ENCODE data around the gene CERK. TPM values are rescaled to one million over a fixed set of nuclear protein-coding genes. Genes with fewer than 3 reads are reported as not detected.
"Not testable (repeated sequence)": the region's sequence is repeated elsewhere in the genome, so short reads cannot be mapped to it uniquely, and the experiment has no call there.

The CERK gene
- total RNA-seq, 1 donor from 2014 or later, result 67.5 TPM

- no peak for DNase-seq (ENCODE audit: extremely low spot score, unreplicated experiment)
- H3K9me3 Mint-ChIP-seq, result peaks cover 6% of the 10 kb centered on the region
- H3K27ac Mint-ChIP-seq, result peak overlapping the region; percentile 39
- H3K36me3 Mint-ChIP-seq, result peaks cover 27% of the 10 kb centered on the region
- H3K27me3 Mint-ChIP-seq, result no peaks in the 10 kb centered on the region
- H3K4me3 Mint-ChIP-seq, result peak overlapping the region; percentile 53
- TF ChIP-seq CTCF (conservative IDR thresholded peaks at IDR 0.05), result no peak
- H3K4me1 Mint-ChIP-seq (ENCODE audit: unreplicated experiment), result peaks cover 29% of the 10 kb centered on the region
Measured at GRCh38 chr22:46638601-46639431, 99.2 kb downstream of the CERK start.

GRCh38 chr22:46637711-46638600 lies 100.1 kb downstream of the CERK start:
- H3K9me3 Mint-ChIP-seq, result peaks cover 2% of the 10 kb centered on the region
- H3K27me3 Mint-ChIP-seq, result no peaks in the 10 kb centered on the region
- H3K36me3 Mint-ChIP-seq, result peaks cover 21% of the 10 kb centered on the region
- H3K4me3 Mint-ChIP-seq, result no peak overlapping the region
- no peak for TF ChIP-seq CTCF (conservative IDR thresholded peaks at IDR 0.05)
- no peak for DNase-seq (ENCODE audit: extremely low spot score, unreplicated experiment)
- H3K27ac Mint-ChIP-seq, result no peak overlapping the region
- peaks cover 31% of the 10 kb centered on the region for H3K4me1 Mint-ChIP-seq (ENCODE audit: unreplicated experiment)

- H3K9me3 Mint-ChIP-seq, result no peaks in the 10 kb centered on the region
- no peak for TF ChIP-seq CTCF (conservative IDR thresholded peaks at IDR 0.05)
- H3K27me3 Mint-ChIP-seq, result no peaks in the 10 kb centered on the region
- H3K27ac Mint-ChIP-seq, result no peak overlapping the region
- H3K36me3 Mint-ChIP-seq, result peaks cover 9% of the 10 kb centered on the region
- H3K4me1 Mint-ChIP-seq (ENCODE audit: unreplicated experiment), result peaks cover 23% of the 10 kb centered on the region
- DNase-seq (ENCODE audit: extremely low spot score, unreplicated experiment), result no peak
- no peak overlapping the region for H3K4me3 Mint-ChIP-seq
Measured at GRCh38 chr22:46636221-46637002, 101.6 kb downstream of the CERK start.

DNA sequence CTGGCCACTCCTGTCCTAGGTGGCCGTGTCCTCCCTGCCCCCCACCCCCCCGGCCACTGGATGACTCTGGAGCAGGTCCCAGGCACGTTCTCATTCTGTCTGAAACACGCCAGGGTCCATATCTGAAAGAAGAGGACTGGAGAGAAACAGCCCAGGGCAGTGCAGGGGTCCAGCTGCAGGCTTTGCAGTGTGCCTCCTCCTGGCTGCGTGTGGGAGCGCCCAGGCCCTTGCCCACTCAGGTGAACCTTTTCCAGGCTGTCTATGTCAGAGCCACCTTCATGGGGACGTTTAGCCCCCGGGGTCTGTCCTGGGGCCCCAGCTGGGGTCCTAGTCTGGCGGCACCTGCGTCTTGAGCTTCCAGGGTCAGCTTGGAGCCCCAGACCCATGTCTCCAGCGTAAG lies 102.3 kb downstream of the CERK start:
- peak; percentile 26 for TF ChIP-seq CTCF (conservative IDR thresholded peaks at IDR 0.05)
- Mint-ChIP-seq H3K36me3 (peaks cover 8% of the 10 kb centered on the region), H3K9me3 (no peaks in the 10 kb centered on the region), H3K27ac (no peak overlapping the region), H3K4me3 (no peak overlapping the region), H3K27me3 (no peaks in the 10 kb centered on the region), H3K4me1 (ENCODE audit: unreplicated experiment) (peaks cover 17% of the 10 kb centered on the region)
- DNase-seq (ENCODE audit: extremely low spot score, unreplicated experiment), result no peak

GRCh38 chr22:46634973-46635685 lies 102.9 kb downstream of the CERK start:
- DNase-seq (ENCODE audit: extremely low spot score, unreplicated experiment); H3K4me3 Mint-ChIP-seq: not testable (repeated sequence)

More at GRCh38 chr22:46634973-46635685, 102.9 kb downstream of the CERK start:
- not testable (repeated sequence) for H3K27ac Mint-ChIP-seq, H3K9me3 Mint-ChIP-seq, H3K27me3 Mint-ChIP-seq, H3K36me3 Mint-ChIP-seq
- H3K4me1 Mint-ChIP-seq (ENCODE audit: unreplicated experiment), result peaks cover 16% of the 10 kb centered on the region

Other genes with a start within 250 kb of the CERK start
- 27.8 and 67.1 TPM in 2 replicates for gene CELSR1, start 200.6 kb downstream of the CERK start, total RNA-seq (ENCODE audit: low replicate concordance)
- gene GRAMD4, start 117.9 kb downstream of the CERK start, total RNA-seq (ENCODE audit: low replicate concordance), result 56.4 and 80.9 TPM in 2 replicates
- 16.2 and 24.6 TPM in 2 replicates for gene TBC1D22A, start 24.4 kb upstream of the CERK start, total RNA-seq (ENCODE audit: low replicate concordance)